ENCODE data around the gene FIGNL1.

GRCh38 chr7:50496569-50496968 lies 46.4 kb upstream of the FIGNL1 start:
- TF ChIP-seq POLR2AphosphoS5 (IDR thresholded peaks at IDR 0.05; ENCODE audit: low read depth, low read length) (no peak), REST (IDR thresholded peaks at IDR 0.05; ENCODE audit: insufficient read depth in 1 of 2, low read depth in 2 of 2, low read length in 2 of 2) (no peak)
